PC-3 (cell line): Measurements from ENCODE around the gene SLC39A11. TPM values are rescaled to one million over a fixed set of nuclear protein-coding genes. Genes with fewer than 3 reads are reported as not detected.

Experiments used
- ATAC-seq: fragments of 200-7000 bp; cut with Tn5 transposase; 2 replicates; pipeline ENCODE4 v1.9.1; 2020; ENCODE audit warnings: mild to moderate bottlenecking, moderate library complexity
- BruUV-seq: library from RNA; stranded (reverse); fragments of 400-500 nt; replicated peaks from 2 replicates; lab custom pipeline; 2021; lab: Mats Ljungman, UMichigan
- CTCF ChIA-PET: fragments of 300-600 bp; sonication (Branson Sonifier 250); formaldehyde crosslinking; loops from one replicate; lab custom pipeline; 2022; ENCODE audit warnings: antibody characterized with exemption; lab: Charles Lee
- POLR2A ChIA-PET: fragments of 300-600 bp; sonication (Branson Sonifier 250); formaldehyde crosslinking; loops from one replicate; lab custom pipeline; 2022; ENCODE audit warnings: antibody characterized with exemption; ENCODE audit not compliant: unreplicated experiment; lab: Charles Lee
- DNase-seq: peaks from one replicate; pipeline ENCODE4 v3.0.0-alpha.2; 2015
- H2AFZ ChIP-seq: fragments of 300-600 bp; sonication (generic); 2 replicates; pipeline ENCODE4 v1.6.0; 2016; ENCODE audit warnings: antibody characterized with exemption, low read length
- H3F3A ChIP-seq: fragments of 300-600 bp; sonication (generic); one replicate; pipeline ENCODE4 v1.6.0; 2017; ENCODE audit warnings: antibody characterized with exemption, low read length, control low read depth, mild to moderate bottlenecking; ENCODE audit not compliant: unreplicated experiment
- H3K27ac ChIP-seq: fragments of 300-600 bp; sonication (generic); 2 replicates; pipeline ENCODE4 v1.5.1; 2016; ENCODE audit warnings: mild to moderate bottlenecking, low read length
- H3K27me3 ChIP-seq: fragments of 300-600 bp; sonication (generic); 2 replicates; pipeline ENCODE4 v1.6.1; 2016; ENCODE audit warnings: low read length, mixed read lengths
- H3K36me3 ChIP-seq: fragments of 300-600 bp; sonication (generic); 2 replicates; pipeline ENCODE4 v1.6.1; 2016; ENCODE audit warnings: low read depth, mixed run types, low read length, mixed read lengths
- H3K4me1 ChIP-seq: fragments of 300-600 bp; sonication (generic); 2 replicates; pipeline ENCODE4 v1.5.1; 2016; ENCODE audit warnings: low read length; ENCODE audit not compliant: insufficient read depth
- H3K4me2 ChIP-seq: fragments of 300-600 bp; sonication (generic); 2 replicates; pipeline ENCODE4 v1.6.0; 2016; ENCODE audit warnings: low read length
- H3K4me3 ChIP-seq: fragments of 300-600 bp; sonication (generic); 2 replicates; pipeline ENCODE4 v1.5.1; 2016; ENCODE audit warnings: mild to moderate bottlenecking, low read length, mixed read lengths
- H3K79me2 ChIP-seq: fragments of 300-600 bp; sonication (generic); 2 replicates; pipeline ENCODE4 v1.6.1; 2017; ENCODE audit warnings: low read length, mixed read lengths
- H3K9ac ChIP-seq: fragments of 300-600 bp; sonication (generic); 2 replicates; pipeline ENCODE4 v1.6.0; 2016; ENCODE audit warnings: mild to moderate bottlenecking, low read length
- H3K9me2 ChIP-seq: fragments of 300-600 bp; sonication (generic); replicated peaks from 2 replicates; pipeline ENCODE4 v1.6.1; 2016; ENCODE audit warnings: mixed run types, low read length, mixed read lengths
- H3K9me3 ChIP-seq: fragments of 300-600 bp; sonication (generic); 2 replicates; pipeline ENCODE4 v1.6.1; 2016; ENCODE audit warnings: low read length, mixed read lengths
- H4K20me1 ChIP-seq: fragments of 300-600 bp; sonication (generic); 2 replicates; pipeline ENCODE4 v1.6.1; 2016; ENCODE audit warnings: low read length, mixed read lengths
- CTCF ChIP-seq: fragments of 300-600 bp; sonication (generic); conservative IDR thresholded peaks from 2 replicates; pipeline ENCODE4 v1.5.1; 2017; ENCODE audit warnings: antibody characterized with exemption, low read depth, mild to moderate bottlenecking, low read length
- EZH2 ChIP-seq: fragments of 300-600 bp; sonication (generic); IDR thresholded peaks from one replicate; pipeline ENCODE4 v1.6.1; 2017; ENCODE audit warnings: antibody characterized with exemption, mild to moderate bottlenecking, low read length; ENCODE audit not compliant: unreplicated experiment
- EZH2phosphoT487 ChIP-seq: fragments of 300-600 bp; sonication (generic); IDR thresholded peaks from 2 replicates; pipeline ENCODE4 v1.6.1; 2018; ENCODE audit warnings: mild to moderate bottlenecking, antibody characterized with exemption, low read length, borderline replicate concordance
- intact Hi-C: fragments of 100-400 bp; cut with micrococcal nuclease; formaldehyde crosslinking; loops from 2 replicates; pipeline ENCODE4 v1.9.0; 2023
- total RNA-seq: library from RNA; depleted of rRNA; stranded (reverse); fragments of >200 nt; gene quantifications from 2 replicates; pipeline ENCODE4 v1.2.3, GENCODE V29; 2014

The SLC39A11 gene
- total RNA-seq, 1 experiment from 2014 or later: 37.7 TPM

GRCh38 chr17:72984145-72984925 lies 108.2 kb downstream of the SLC39A11 start:
- BruUV-seq: no TSS peak
- H3K9ac ChIP-seq: peak overlapping the region; percentile 57
- H3K9me3 ChIP-seq: no peaks in the 10 kb centered on the region
- TF ChIP-seq EZH2phosphoT487: no peak
- no peak for TF ChIP-seq EZH2
- no peak for TF ChIP-seq CTCF
- peak overlapping the region; percentile 10; the same call in 1 of the 2 replicates for H3K4me3 ChIP-seq
- POLR2A ChIA-PET: interaction anchor here (0.6 kb wide), 1 partner anchor 312 kb away, joined by 5 read pairs; no protein-coding TSS in a partner anchor
- H2AFZ ChIP-seq: peak overlapping the region; percentile 28
- H3K9me2 ChIP-seq: no peaks in the 10 kb centered on the region
- intact Hi-C loops: loop anchor here (1.0 kb wide), 1 partner anchor 8 kb away; no protein-coding TSS in a partner anchor
- peak; percentile 87 for ATAC-seq
- peaks cover 25% of the 10 kb centered on the region for H3K4me1 ChIP-seq
- H3K36me3 ChIP-seq: no peaks in the 10 kb centered on the region
- peak overlapping the region; percentile 88 for H3K27ac ChIP-seq
- H3K27me3 ChIP-seq: no peaks in the 10 kb centered on the region
- peak; percentile 97 for DNase-seq
- H3K4me2 ChIP-seq: peak overlapping the region; percentile 65
- no peaks in the 10 kb centered on the region for H3K79me2 ChIP-seq
- H3F3A ChIP-seq: peaks cover 9% of the 10 kb centered on the region
- no peaks in the 10 kb centered on the region for H4K20me1 ChIP-seq
- CTCF ChIA-PET: interaction anchor here (0.7 to 2.0 kb wide), 3 partner anchors 224 to 257 kb away, joined by 4 to 14 read pairs (median 4); no protein-coding TSS in a partner anchor

- no TSS peak for BruUV-seq
- intact Hi-C loops: no loop called here
- no peak overlapping the region for H3K4me2 ChIP-seq
- H3K79me2 ChIP-seq: no peaks in the 10 kb centered on the region
- no peaks in the 10 kb centered on the region for H3K27me3 ChIP-seq
- no peak overlapping the region for H3K27ac ChIP-seq
- ATAC-seq: no peak
- no peaks in the 10 kb centered on the region for H3K36me3 ChIP-seq
- no peaks in the 10 kb centered on the region for H3K9me3 ChIP-seq
- H3K9me2 ChIP-seq: no peaks in the 10 kb centered on the region
- peaks cover 14% of the 10 kb centered on the region for H3F3A ChIP-seq
- ChIA-PET POLR2A (interaction anchor here (0.6 kb wide), 1 partner anchor 109 kb away, joined by 5 read pairs; no protein-coding TSS in a partner anchor), CTCF (no interaction called here)
- TF ChIP-seq EZH2 (no peak), EZH2phosphoT487 (no peak), CTCF (no peak)
- no peak overlapping the region for H3K9ac ChIP-seq
- no peak overlapping the region for H3K4me3 ChIP-seq
- no peaks in the 10 kb centered on the region for H4K20me1 ChIP-seq
- DNase-seq: no peak
- H2AFZ ChIP-seq: no peak overlapping the region
- H3K4me1 ChIP-seq: peaks cover 36% of the 10 kb centered on the region
Measured at GRCh38 chr17:72982680-72983079, 109.8 kb downstream of the SLC39A11 start.
